SU-DHL-6 (cell line): Measurements from ENCODE around the gene ZNF300.

Experiments
- H2AFZ ChIP-seq: fragments of 200-600 bp; sonication (generic); 2 replicates; pipeline ENCODE4 v1.6.1; 2014; ENCODE audit warnings: low read depth, mild to moderate bottlenecking, moderate library complexity, mixed read lengths, antibody characterized with exemption, low read length; ENCODE audit not compliant: severe bottlenecking
- H3F3A ChIP-seq: fragments of 200-600 bp; shearing (Covaris generic); 2 replicates; pipeline ENCODE4 v1.6.0; 2016; ENCODE audit warnings: antibody characterized with exemption, mild to moderate bottlenecking; ENCODE audit not compliant: insufficient read depth
- H3K27ac ChIP-seq: fragments of 200-600 bp; sonication (generic); 2 replicates; pipeline ENCODE4 v1.5.1; 2016; ENCODE audit warnings: low read depth, mild to moderate bottlenecking, low read length, moderate library complexity, mixed read lengths
- H3K27me3 ChIP-seq: fragments of 200-600 bp; sonication (generic), shearing (Covaris generic); 2 replicates; pipeline ENCODE4 v1.6.0; 2014; ENCODE audit warnings: mild to moderate bottlenecking, low read length
- H3K36me3 ChIP-seq: fragments of 200-600 bp; sonication (generic); 2 replicates; pipeline ENCODE4 v1.6.1; 2014; ENCODE audit warnings: mild to moderate bottlenecking, low read length, mixed read lengths
- H3K4me2 ChIP-seq: fragments of 300-600, 200-600 bp; shearing (Covaris generic), sonication (generic); 2 replicates; pipeline ENCODE4 v1.6.0; 2014; ENCODE audit warnings: low read length, low read depth, mild to moderate bottlenecking; ENCODE audit not compliant: poor library complexity, severe bottlenecking
- H3K4me3 ChIP-seq: fragments of 200-600 bp; sonication (generic); 2 replicates; pipeline ENCODE4 v1.5.1; 2014; ENCODE audit warnings: antibody characterized with exemption, low read length, mild to moderate bottlenecking, mixed read lengths; ENCODE audit not compliant: insufficient read depth, poor library complexity, severe bottlenecking
- H3K79me2 ChIP-seq: fragments of 200-600 bp; sonication (generic); 2 replicates; pipeline ENCODE4 v1.6.1; 2014; ENCODE audit warnings: mild to moderate bottlenecking, low read length, moderate library complexity; ENCODE audit not compliant: insufficient read depth
- H3K9ac ChIP-seq: fragments of 200-600 bp; sonication (generic); 2 replicates; pipeline ENCODE4 v1.7.0; 2014; ENCODE audit warnings: mild to moderate bottlenecking, low read length
- H3K9me2 ChIP-seq: fragments of 200-600 bp; sonication (generic); replicated peaks from 2 replicates; pipeline ENCODE4 v1.6.1; 2014; ENCODE audit warnings: low read length; ENCODE audit not compliant: insufficient read depth
- H3K9me3 ChIP-seq: fragments of 200-600 bp; sonication (generic); 2 replicates; pipeline ENCODE4 v1.6.1; 2014; ENCODE audit warnings: low read length, mixed read lengths; ENCODE audit not compliant: insufficient read depth
- H4K20me1 ChIP-seq: fragments of 200-600 bp; sonication (generic); 2 replicates; pipeline ENCODE4 v1.6.1; 2014; ENCODE audit warnings: low read depth, mild to moderate bottlenecking, antibody characterized with exemption, low read length, moderate library complexity, mixed read lengths
- EZH2phosphoT487 ChIP-seq: fragments of 200-600 bp; sonication (generic), shearing (Covaris generic); conservative IDR thresholded peaks from 2 replicates; pipeline ENCODE4 v1.6.1; 2018; ENCODE audit warnings: mild to moderate bottlenecking, antibody characterized with exemption, low read length, moderate library complexity, mixed read lengths
- TF ChIP-seq, protein P1 (sequence below): fragments of 200-600 bp; sonication (generic); IDR thresholded peaks from one replicate; pipeline ENCODE4 v1.5.1; 2017; ENCODE audit warnings: antibody characterized with exemption, mild to moderate bottlenecking, low read length, moderate library complexity; ENCODE audit not compliant: insufficient read depth, poor library complexity, severe bottlenecking

The ZNF300 gene

DNA sequence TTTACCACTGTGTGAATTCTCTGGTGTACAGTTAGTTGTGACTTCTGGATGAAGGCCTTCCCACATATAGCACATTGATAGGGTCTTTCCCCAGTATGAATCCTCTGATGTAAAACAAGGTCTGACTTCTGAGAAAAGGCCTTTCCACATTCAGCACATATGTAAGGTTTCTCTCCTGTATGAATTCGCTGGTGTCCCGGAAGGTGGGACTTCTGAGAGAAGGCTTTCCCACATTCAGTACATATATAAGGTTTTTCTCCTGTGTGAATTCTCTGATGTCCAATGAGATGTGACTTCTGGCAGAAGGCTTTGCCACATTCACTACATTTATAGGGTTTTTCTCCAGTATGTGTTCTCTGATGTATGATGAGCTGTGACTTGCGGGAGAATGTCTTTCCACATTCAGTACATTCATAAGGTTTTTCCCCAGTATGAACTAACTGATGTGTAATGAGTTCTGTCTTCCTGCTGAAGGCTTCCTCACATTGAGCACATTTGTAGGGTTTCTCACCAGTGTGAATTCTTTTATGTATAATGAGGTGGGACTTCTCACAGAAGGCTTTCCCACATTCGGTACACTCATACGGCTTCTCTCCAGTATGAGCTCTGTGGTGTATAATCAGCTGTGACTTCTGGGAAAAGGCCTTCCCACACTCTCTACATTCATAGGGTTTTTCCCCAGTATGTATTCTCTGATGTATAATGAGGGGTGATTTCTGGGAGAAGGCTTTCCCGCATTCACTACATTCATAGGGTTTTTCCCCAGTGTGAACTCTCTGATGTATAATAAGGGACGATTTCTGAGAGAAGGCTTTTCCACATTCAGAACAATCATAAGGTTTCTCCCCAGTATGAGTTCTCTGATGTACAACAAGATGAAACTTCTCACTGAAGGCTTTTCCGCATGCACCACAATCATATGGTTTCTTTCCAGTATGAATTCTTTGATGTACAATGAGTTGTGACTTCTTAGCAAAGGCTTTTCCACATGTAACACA lies 9.1 kb downstream of the ZNF300 start:
- Histone ChIP-seq H3K27ac (no peak overlapping the region), H3K36me3 (no peaks in the 10 kb centered on the region; the same call in 1 of the 2 replicates), H3K79me2 (no peaks in the 10 kb centered on the region), H3K4me3 (no peak overlapping the region), H2AFZ (no peak overlapping the region), H3K9ac (no peak overlapping the region), H3F3A (no peaks in the 10 kb centered on the region), H3K9me2 (no peaks in the 10 kb centered on the region), H3K4me2 (no peak overlapping the region), H4K20me1 (no peaks in the 10 kb centered on the region), H3K27me3 (no peaks in the 10 kb centered on the region), H3K9me3 (peaks cover 76% of the 10 kb centered on the region; the same call in 1 of the 2 replicates)
- no peak for TF ChIP-seq EZH2phosphoT487
- TF ChIP-seq, protein P1, sequence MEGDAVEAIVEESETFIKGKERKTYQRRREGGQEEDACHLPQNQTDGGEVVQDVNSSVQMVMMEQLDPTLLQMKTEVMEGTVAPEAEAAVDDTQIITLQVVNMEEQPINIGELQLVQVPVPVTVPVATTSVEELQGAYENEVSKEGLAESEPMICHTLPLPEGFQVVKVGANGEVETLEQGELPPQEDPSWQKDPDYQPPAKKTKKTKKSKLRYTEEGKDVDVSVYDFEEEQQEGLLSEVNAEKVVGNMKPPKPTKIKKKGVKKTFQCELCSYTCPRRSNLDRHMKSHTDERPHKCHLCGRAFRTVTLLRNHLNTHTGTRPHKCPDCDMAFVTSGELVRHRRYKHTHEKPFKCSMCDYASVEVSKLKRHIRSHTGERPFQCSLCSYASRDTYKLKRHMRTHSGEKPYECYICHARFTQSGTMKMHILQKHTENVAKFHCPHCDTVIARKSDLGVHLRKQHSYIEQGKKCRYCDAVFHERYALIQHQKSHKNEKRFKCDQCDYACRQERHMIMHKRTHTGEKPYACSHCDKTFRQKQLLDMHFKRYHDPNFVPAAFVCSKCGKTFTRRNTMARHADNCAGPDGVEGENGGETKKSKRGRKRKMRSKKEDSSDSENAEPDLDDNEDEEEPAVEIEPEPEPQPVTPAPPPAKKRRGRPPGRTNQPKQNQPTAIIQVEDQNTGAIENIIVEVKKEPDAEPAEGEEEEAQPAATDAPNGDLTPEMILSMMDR: no peak

DNA sequence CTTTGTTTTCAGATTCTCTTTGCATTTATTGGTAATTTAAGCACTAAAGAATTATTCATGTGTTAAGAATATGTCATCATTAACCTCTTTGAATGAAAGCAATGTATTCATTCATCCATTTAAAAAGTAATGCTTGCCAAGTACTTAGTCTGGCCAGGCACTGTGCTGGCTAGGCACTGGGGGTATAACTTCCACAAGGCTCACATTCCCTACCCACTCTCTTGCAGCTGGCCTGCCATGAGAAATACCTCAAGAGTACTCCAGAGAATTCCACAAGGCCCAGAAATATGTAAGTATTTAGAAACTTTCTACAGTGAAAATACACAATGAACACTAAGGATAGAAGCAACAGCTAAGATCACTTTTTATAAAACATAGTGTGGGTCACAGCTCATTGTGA lies 25.4 kb downstream of the ZNF300 start:
- Histone ChIP-seq H3K4me3 (no peak overlapping the region), H4K20me1 (no peaks in the 10 kb centered on the region), H3K9ac (no peak overlapping the region), H3F3A (no peaks in the 10 kb centered on the region), H3K9me2 (no peaks in the 10 kb centered on the region), H3K79me2 (no peaks in the 10 kb centered on the region), H3K27me3 (no peaks in the 10 kb centered on the region; the same call in 1 of the 2 replicates), H3K27ac (no peak overlapping the region), H3K36me3 (no peaks in the 10 kb centered on the region), H3K9me3 (no peaks in the 10 kb centered on the region), H3K4me2 (no peak overlapping the region), H2AFZ (no peak overlapping the region)
- TF ChIP-seq, protein P1: no peak
- no peak for TF ChIP-seq EZH2phosphoT487

DNA sequence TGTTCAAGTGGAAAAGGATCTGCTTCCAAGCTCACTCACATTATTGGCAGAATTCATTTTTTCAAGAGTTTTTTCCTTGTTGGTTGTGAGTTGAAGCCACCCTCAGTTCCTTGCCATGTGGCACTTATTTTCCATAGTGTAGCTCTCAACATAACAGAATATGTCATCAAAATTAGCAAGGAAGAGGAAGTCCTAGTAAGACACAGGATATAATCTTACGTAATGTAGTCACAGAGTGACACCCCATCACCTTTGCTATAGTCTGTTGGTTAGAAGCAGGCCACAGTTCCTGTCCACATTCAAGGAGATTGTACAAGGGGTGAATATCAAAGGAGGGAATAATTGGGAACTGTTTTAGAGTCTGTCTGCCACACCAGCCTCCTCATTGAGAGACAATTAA lies 42.7 kb downstream of the ZNF300 start:
- Histone ChIP-seq H3K79me2 (no peaks in the 10 kb centered on the region), H3F3A (no peaks in the 10 kb centered on the region), H3K4me2 (no peak overlapping the region), H3K27me3 (no peaks in the 10 kb centered on the region), H3K27ac (no peak overlapping the region), H3K9me3 (peaks cover 4% of the 10 kb centered on the region; the same call in 1 of the 2 replicates), H2AFZ (no peak overlapping the region), H3K9ac (no peak overlapping the region), H3K4me3 (no peak overlapping the region), H3K36me3 (no peaks in the 10 kb centered on the region), H4K20me1 (no peaks in the 10 kb centered on the region), H3K9me2 (no peaks in the 10 kb centered on the region)
- TF ChIP-seq, protein P1: no peak
- TF ChIP-seq EZH2phosphoT487: no peak
